Measurements from ENCODE around the gene TOX3. TPM values are rescaled to one million over a fixed set of nuclear protein-coding genes. Genes with fewer than 3 reads are reported as not detected.

The TOX3 gene
- total RNA-seq, 4 donors from 2014 or later = 10.9 to 32.6 (median 28.0) TPM

- H3K27me3 ChIP-seq = no peaks in the 10 kb centered on the region
- 89 to 93% methylated on average over 2 of the region's 2 CpGs for WGBS, 2 donors (ENCODE audit: low coverage in 1 of 2)
- no peak for DNase-seq
- no peaks in the 10 kb centered on the region for H3K36me3 ChIP-seq
- no peaks in the 10 kb centered on the region for H3K9me3 ChIP-seq
- H3K4me3 ChIP-seq = no peak overlapping the region
- intact Hi-C loops (cut with DNase I; ENCODE audit: low total_unique reads) = no loop called here
- no peak overlapping the region for H3K27ac ChIP-seq
- H3K4me1 ChIP-seq = no peaks in the 10 kb centered on the region
- TF ChIP-seq, protein P1, sequence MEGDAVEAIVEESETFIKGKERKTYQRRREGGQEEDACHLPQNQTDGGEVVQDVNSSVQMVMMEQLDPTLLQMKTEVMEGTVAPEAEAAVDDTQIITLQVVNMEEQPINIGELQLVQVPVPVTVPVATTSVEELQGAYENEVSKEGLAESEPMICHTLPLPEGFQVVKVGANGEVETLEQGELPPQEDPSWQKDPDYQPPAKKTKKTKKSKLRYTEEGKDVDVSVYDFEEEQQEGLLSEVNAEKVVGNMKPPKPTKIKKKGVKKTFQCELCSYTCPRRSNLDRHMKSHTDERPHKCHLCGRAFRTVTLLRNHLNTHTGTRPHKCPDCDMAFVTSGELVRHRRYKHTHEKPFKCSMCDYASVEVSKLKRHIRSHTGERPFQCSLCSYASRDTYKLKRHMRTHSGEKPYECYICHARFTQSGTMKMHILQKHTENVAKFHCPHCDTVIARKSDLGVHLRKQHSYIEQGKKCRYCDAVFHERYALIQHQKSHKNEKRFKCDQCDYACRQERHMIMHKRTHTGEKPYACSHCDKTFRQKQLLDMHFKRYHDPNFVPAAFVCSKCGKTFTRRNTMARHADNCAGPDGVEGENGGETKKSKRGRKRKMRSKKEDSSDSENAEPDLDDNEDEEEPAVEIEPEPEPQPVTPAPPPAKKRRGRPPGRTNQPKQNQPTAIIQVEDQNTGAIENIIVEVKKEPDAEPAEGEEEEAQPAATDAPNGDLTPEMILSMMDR (IDR thresholded peaks at IDR 0.05) = no peak
- in situ Hi-C loops (cut with MboI; ENCODE audit: low pct_ligation_motif_present in 1 of 4, low pct_unique_long_range_greater_than_20kb in 1 of 4, low sequenced_read_pairs in 3 of 4) = no loop called here
Observed at GRCh38 chr16:52586159-52586558, 39.2 kb upstream of the TOX3 start.

DNA sequence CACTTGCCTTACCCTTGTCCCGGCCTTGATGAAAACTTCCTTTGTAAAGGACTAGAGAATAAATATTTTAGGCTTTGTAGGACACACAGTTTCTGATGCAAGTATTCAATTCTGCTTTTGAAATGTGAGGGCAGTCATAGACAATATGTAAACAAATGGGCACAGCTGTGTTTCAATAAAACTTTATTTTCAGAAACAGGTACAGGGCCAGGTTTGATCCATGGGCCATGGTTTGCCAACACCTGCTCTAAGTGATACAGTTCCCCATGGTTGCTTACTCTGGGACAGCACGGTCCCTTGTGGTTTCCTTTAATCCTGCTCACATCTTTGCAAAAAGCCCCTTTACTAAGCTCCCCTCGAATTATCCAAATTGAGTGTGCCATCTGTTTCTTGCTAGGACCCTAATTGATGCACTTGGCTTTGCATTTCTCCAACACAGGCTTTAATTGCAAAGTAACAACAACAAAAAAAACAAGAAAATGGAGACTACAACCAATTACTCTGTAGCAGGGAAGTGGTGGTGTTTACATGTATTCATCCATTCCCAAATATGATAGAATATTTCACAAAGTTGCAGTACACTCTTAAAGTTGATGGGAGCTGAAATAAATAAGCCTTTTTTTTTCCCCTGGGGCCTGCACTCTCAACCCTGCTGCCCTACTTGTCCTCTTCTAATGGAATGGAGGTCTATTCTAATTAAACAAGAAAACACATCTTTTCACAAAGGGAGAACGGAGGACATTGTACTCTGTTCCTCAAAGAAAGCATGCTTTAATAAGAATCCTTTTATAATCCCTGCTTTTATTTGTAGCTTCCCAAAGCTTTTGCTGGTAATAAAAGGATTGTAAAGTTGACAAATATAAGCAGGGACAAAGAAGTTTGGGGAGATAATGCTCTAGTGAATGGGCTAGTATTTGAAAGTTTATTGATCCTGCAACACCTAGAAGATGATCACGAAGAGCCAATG lies 37.7 kb upstream of the TOX3 start:
- in situ Hi-C loops (cut with MboI; ENCODE audit: low pct_ligation_motif_present in 1 of 4, low pct_unique_long_range_greater_than_20kb in 1 of 4, low sequenced_read_pairs in 3 of 4) (no loop called here), intact Hi-C loops (cut with DNase I; ENCODE audit: low total_unique reads) (no loop called here)
- TF ChIP-seq POLR2AphosphoS5 (IDR thresholded peaks at IDR 0.05) (no peak), POLR2A (IDR thresholded peaks at IDR 0.05) (no peak), EP300 (IDR thresholded peaks at IDR 0.05; ENCODE audit: low read depth) (no peak)
- TF ChIP-seq, protein P1 (IDR thresholded peaks at IDR 0.05) = no peak
- Histone ChIP-seq H3K9me3 (no peaks in the 10 kb centered on the region), H3K36me3 (no peaks in the 10 kb centered on the region), H3K4me1 (no peaks in the 10 kb centered on the region), H3K4me3 (no peak overlapping the region), H3K27me3 (no peaks in the 10 kb centered on the region), H3K27ac (no peak overlapping the region)
- no peak for DNase-seq
- WGBS, 2 donors (ENCODE audit: low coverage in 1 of 2) = 61 to 79% methylated on average over 5 of the region's 5 CpGs

DNA sequence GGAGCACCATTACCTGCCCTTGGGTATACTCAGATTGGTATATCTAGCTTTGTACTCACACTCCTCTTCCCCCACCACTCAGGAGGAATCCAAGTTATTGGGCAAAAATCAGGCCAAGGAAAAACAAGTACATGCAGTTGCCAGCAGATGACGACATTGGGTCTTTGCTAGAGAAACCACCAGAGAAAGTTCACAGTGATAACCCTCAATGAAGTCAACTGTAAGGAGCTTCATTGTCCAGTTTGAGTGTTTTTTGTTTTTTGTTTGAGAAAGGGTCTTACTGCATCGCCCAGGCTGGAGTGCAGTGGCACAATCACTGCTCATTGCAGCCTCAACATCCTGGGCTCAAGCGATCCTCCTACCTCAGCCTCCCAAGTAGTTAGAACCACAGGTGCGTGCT lies 34.6 kb upstream of the TOX3 start:
- no peak for DNase-seq
- Histone ChIP-seq H3K27me3 (no peaks in the 10 kb centered on the region), H3K4me3 (no peak overlapping the region), H3K36me3 (no peaks in the 10 kb centered on the region), H3K9me3 (no peaks in the 10 kb centered on the region), H3K27ac (no peak overlapping the region), H3K4me1 (peaks cover 0 to 19% (median 0%) of the 10 kb centered on the region in 4 donors)
- no peak for TF ChIP-seq EP300 (IDR thresholded peaks at IDR 0.05; ENCODE audit: low read depth)
- TF ChIP-seq, protein P1 (IDR thresholded peaks at IDR 0.05) = peak in 2 of 5 experiments; percentile 13 to 15
- intact Hi-C loops (cut with DNase I; ENCODE audit: low total_unique reads) = no loop called here
- WGBS, 2 donors (ENCODE audit: low coverage in 1 of 2) = 84 to 93% methylated on average over 2 to 4 of the region's 4 CpGs
- in situ Hi-C loops (cut with MboI; ENCODE audit: low pct_ligation_motif_present in 1 of 4, low pct_unique_long_range_greater_than_20kb in 1 of 4, low sequenced_read_pairs in 3 of 4) = no loop called here

GRCh38 chr16:52580488-52580887 lies 33.5 kb upstream of the TOX3 start:
- DNase-seq = no peak
- WGBS, 2 donors (ENCODE audit: low coverage in 1 of 2) = 49 to 62% methylated on average over 3 of the region's 3 CpGs
- no peak overlapping the region for H3K27ac ChIP-seq
- H3K27me3 ChIP-seq = no peaks in the 10 kb centered on the region
- in situ Hi-C loops (cut with MboI; ENCODE audit: low pct_ligation_motif_present in 1 of 4, low pct_unique_long_range_greater_than_20kb in 1 of 4, low sequenced_read_pairs in 3 of 4) = no loop called here
- peaks cover 0 to 28% (median 3%) of the 10 kb centered on the region in 4 donors for H3K4me1 ChIP-seq
- intact Hi-C loops (cut with DNase I; ENCODE audit: low total_unique reads) = no loop called here
- H3K9me3 ChIP-seq = no peaks in the 10 kb centered on the region
- H3K4me3 ChIP-seq = no peak overlapping the region
- H3K36me3 ChIP-seq = no peaks in the 10 kb centered on the region
- TF ChIP-seq, protein P1 (IDR thresholded peaks at IDR 0.05) = no peak
- no peak for TF ChIP-seq POLR2AphosphoS5 (IDR thresholded peaks at IDR 0.05)
- TF ChIP-seq EP300 (IDR thresholded peaks at IDR 0.05; ENCODE audit: low read depth) = no peak
- no peak for TF ChIP-seq POLR2A (IDR thresholded peaks at IDR 0.05)
